Measurements from ENCODE around the gene ZNF700. TPM values are rescaled to one million over a fixed set of nuclear protein-coding genes. Genes with fewer than 3 reads are reported as not detected.

ZNF700 gene
- 0.18 to 0.39 TPM (median 0.30 TPM) in 5 replicates for total RNA-seq (2022; extraction: Qiagen RNA extraction; ENCODE audit: low read depth)

DNA sequence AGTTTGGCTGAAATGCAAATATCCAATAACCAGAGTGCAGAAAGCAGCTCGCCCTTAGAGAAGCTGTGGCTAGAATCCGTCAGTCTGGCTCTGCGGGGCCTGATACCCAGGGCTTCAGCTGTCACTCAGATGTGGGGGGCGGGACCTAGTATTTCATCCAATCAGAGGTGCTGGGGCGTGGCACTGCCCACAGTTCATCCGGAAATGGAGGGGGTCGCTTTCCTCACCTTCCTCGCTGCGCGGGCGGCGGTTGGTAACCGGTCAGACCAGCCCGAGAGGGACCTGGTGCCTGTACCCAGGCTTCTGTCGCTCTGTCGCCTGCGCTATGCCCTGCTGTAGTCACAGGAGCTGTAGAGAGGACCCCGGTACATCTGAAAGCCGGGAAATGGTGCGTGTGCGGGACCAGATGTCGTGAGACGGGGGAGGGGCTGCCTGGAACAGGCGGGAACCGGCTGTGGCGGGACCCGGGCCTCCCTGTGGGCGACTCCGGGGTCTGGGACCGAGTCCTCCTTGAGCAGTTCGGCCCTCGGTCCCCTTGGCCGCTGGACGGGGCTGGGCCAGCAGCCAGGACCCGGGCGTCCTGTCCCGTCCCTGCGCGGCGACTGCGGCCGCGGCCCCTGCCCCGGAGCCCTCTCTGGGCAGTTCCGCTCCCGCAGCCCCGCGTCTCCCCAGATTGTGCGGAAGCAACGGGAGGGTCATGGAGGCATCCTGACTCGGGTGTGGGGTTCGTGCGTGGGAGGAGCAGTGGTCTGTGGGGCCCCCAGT, at the start of gene ZNF700:
Gene ZNF700, plus strand, starts transcription at position 222 of the 765 bp plus-strand sequence. Its CDS starts 104 bp downstream, at position 326.

DNA sequence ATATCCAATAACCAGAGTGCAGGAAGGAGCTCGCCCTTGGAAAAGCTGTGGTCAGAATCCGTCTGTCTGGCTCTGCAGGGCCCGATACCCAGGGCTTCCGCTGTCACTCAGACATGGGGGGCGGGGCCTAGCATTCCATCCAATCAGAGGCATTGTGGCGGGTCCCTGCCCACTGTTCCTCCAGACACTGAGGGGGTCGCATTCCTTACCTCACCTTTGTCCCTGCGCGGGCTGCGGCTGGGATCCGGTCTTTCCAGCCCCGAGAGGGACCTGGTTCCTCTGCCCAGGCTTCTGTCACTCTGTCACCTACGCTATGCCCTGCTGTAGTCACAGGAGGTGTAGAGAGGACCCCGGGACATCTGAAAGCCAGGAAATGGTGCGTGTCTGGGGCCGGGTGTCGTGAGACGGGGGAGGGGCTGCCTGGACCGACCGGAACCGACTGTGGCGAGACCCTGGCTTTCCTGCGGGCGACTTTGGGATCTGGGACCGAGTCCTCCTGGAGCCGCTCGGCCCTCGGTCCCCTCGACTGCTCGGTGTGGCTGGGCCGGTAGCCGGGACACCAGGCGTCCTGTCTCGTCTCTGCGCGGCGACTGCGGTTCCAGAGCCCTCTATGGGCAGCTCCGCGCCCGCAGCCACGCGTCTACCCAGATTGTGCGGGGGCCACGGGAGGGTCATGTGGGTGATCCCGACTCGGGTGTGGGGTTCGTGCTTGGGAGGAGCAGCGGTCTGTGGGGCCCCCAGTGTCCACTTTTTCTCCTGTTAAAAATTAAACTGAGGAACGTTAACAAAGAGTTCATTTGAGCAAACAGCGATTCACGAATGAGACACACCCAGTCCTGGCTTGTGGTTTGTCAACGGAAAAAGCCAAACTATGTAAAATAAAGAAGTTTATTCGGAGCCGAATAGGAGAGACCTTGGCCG, 37.0 kb upstream of the ZNF700 start, which contains the start of gene ZNF69:
Gene ZNF69, plus strand, starts transcription at position 172 of the 921 bp plus-strand sequence. Its CDS starts 142 bp downstream, at position 314.

DNA sequence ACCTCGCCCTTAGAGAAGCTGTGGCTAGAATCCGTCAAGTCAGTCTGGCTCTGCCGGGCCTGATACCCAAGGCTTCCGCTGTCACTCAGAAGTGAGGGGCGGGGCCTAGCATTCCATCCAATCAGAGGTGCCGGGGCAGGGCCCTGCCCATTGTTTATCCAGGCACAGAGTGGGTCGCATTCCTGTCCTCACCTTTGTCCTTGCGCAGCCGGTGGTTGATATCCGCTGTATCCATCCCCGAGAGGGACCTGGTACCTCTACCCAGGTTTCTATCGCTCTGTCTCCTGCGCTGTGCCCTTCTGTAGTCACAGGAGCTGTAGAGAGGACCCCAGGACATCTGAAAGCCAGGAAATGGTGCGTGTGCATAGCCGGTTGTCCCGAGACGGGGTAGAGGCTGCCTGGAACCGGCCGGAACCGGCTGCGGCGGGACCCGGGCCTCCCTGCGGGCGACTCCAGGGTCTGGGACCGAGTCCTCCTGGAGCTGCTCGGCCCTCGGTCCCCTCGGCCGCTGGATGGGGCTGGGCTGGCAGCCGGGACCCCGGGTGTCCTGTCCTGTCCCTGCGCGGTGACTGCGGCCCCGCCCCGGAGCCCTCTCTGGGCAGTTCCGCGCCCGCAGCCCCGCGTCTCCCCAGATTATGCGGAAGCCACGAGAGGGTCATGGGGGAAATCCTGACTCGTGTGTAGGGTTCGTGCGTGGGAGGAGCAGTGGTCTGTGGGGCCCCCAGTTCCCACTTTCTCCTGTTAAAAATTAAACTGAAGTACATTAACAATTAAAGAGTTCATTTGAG, 40.1 kb downstream of the ZNF700 start, which contains the start of gene ZNF763:
Gene ZNF763, plus strand, starts transcription at position 183 of the 788 bp plus-strand sequence. Its CDS starts 169 bp downstream, at position 352.

Other genes starting within 250 kb of the ZNF700 start
- 1.9 to 4.2 TPM (median 3.0 TPM) in 5 replicates for gene ZNF823, start 186.2 kb upstream of the ZNF700 start, total RNA-seq (2022; extraction: Qiagen RNA extraction; ENCODE audit: low read depth)
- not detected in 5 replicates for gene ZNF441, start 158.1 kb upstream of the ZNF700 start, total RNA-seq (2022; extraction: Qiagen RNA extraction; ENCODE audit: low read depth)
- gene ZNF491, start 126.6 kb upstream of the ZNF700 start, total RNA-seq (2022; extraction: Qiagen RNA extraction; ENCODE audit: low read depth) = not detected in 5 replicates
- gene ZNF440, start 110.8 kb upstream of the ZNF700 start, total RNA-seq (2022; extraction: Qiagen RNA extraction; ENCODE audit: low read depth) = 0.03 to 0.09 TPM (median 0.06 TPM) in 3 of 5 replicates, not detected in the others
- not detected in 5 replicates for gene ZNF439, start 76.4 kb upstream of the ZNF700 start, total RNA-seq (2022; extraction: Qiagen RNA extraction; ENCODE audit: low read depth)
- not detected in 5 replicates for gene ZNF69, start 37.3 kb upstream of the ZNF700 start, total RNA-seq (2022; extraction: Qiagen RNA extraction; ENCODE audit: low read depth)
- not detected in 5 replicates for gene ZNF763, start 39.9 kb downstream of the ZNF700 start, total RNA-seq (2022; extraction: Qiagen RNA extraction; ENCODE audit: low read depth)
- not detected in 5 replicates for gene ZNF433, start 110.6 kb downstream of the ZNF700 start, total RNA-seq (2022; extraction: Qiagen RNA extraction; ENCODE audit: low read depth)
- gene ZNF878, start 127.9 kb downstream of the ZNF700 start, total RNA-seq (2022; extraction: Qiagen RNA extraction; ENCODE audit: low read depth) = not detected in 5 replicates
- gene ZNF844, start 139.6 kb downstream of the ZNF700 start, total RNA-seq (2022; extraction: Qiagen RNA extraction; ENCODE audit: low read depth) = not detected in 5 replicates
- gene ZNF20, start 215.2 kb downstream of the ZNF700 start, total RNA-seq (2022; extraction: Qiagen RNA extraction; ENCODE audit: low read depth) = 0.15 to 0.36 TPM (median 0.29 TPM) in 3 of 5 replicates, not detected in the others
- gene ZNF625, start 231.6 kb downstream of the ZNF700 start, total RNA-seq (2022; extraction: Qiagen RNA extraction; ENCODE audit: low read depth) = not detected in 5 replicates
- 1.4 to 2.5 TPM (median 1.6 TPM) in 5 replicates for gene ZNF136, start 238.0 kb downstream of the ZNF700 start, total RNA-seq (2022; extraction: Qiagen RNA extraction; ENCODE audit: low read depth)

Data from A549 treated with RU486 at 1 μM for 4 hours (cell line).